HL-60/S4 treated with phorbol 12-myristate 13-acetate at 8.2 ng/mL for 4 days and 3 days (cell line): ENCODE measurements around the gene IRGQ.

Experiments used
- in situ Hi-C: fragments of 300-500 bp; cut with MboI; formaldehyde crosslinking; loops from 2 replicates; pipeline ENCODE4 v1.15.0; 2022; ENCODE audit warnings: low sequenced_read_pairs

The IRGQ gene

DNA sequence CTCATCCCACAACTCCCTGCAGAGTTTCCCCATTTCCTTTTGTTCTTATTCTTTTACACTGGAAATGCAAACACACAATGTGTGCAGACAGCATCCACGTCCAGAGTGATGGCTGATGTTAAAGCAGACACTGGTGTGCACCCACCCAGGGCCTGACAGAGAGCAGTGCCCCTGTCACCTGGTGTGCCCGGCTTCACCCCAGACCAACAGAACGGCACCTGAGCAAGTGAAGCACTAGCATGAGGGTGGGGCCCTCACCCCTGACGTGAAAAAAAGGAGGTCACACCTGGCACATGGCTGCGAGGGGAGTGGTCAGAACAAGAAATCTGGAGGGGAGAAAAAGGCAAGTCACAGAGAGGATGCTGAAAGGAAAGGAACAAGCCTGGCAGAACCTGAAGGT is 50.7 kb downstream of the IRGQ start:
- in situ Hi-C loops = no loop called here

DNA sequence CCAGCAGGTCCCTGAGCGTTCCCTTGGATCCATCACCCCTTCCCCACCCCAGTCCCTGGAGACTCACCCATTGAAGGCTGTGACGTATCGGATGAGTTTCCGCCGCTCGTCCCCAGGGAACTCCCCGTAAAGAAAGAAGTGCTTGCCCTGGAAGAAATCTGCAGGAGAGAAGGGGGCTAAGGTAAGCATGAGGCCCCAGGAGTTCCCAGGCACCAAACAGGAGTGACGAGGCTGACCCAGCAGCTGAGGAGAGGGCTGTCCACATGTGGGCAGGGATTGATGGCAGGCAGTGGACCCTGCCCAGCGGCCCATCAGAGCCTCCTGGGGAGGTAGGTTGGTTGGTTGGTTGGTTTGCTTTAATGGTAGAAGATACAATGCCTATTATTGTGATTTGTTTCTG is 51.9 kb downstream of the IRGQ start:
- in situ Hi-C loops = no loop called here

DNA sequence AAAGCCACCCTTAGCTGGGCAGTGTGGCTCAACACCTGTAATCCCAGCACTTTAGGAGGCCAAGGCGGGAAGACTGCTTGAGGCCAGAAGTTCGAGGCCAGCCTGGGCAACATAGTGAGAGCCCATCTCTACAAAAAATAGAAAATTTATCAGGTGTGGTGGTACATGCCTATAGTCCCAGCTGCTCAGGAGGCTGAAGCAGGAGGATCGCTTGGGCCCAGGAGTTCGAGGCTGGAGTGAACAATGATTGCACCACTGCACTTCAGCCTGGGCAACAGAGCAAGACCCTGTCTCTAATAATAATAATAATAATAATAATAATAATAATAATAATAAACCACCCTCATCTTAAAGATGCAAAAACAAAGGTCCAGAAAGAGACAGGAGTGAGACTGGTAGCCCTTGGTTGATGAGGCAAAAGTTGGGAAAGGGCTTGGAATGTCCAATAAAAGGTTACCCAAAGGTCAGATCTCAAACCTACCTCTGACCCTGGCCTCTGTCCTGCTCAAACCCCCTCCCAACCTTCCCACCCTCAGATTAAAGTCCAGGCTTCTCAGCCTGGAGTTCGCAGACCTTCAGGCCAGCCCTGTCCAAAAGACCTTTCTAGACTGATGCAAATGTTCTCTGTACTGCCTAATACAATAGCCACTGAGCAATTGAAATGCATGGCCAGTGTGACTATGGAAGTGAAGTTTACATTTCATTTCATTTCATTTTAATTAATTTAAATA is 53.8 kb downstream of the IRGQ start:
- in situ Hi-C loops = no loop called here

DNA sequence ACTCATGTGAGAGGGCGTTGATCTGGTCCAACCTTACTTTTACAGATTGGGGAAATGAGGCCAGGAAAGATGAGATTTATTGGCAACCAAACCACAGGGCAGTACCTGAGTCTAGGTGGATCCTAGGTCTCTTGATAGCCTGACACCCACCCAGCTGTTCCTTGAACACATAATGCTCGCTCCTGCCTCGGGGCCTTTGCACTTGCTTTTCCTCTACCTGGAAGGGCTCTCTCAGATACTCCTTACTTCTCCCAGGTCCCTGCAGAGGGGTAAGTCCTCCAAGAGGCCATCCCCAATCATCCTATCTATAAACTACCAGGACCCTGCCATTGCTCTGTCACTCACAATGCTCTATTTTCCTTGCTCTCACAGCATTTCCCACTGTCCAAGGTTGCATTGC is 55.6 kb downstream of the IRGQ start:
- in situ Hi-C loops = no loop called here

DNA sequence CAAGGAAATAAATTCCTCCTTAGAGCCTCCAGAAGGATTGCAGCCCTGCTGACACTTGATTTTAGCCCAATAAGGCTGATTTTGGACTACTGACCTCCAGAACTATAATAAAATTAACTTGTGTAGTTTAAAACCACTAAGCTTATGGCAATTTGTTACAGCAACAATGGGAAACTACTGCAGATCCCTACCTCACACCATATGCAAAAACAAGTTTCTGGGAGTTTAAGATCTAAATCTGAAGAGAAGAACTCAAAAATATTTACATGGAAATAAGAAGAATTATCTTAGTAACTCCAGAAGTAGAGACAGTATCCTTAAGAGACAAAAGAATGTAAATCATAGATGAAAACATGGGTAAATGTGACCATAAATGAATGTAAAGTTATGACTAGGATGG is 57.0 kb downstream of the IRGQ start:
- in situ Hi-C loops = no loop called here

GRCh38 chr19:43534816-43535761 is 60.8 kb downstream of the IRGQ start:
- in situ Hi-C loops = no loop called here
